ENCODE measurements around the gene KRTAP29-1. TPM values are rescaled to one million over a fixed set of nuclear protein-coding genes. Genes with fewer than 3 reads are reported as not detected.
"Not testable (repeated sequence)": the region's sequence is repeated elsewhere in the genome, so short reads cannot be mapped to it uniquely, and the experiment has no call there.

KRTAP29-1 gene, protein sequence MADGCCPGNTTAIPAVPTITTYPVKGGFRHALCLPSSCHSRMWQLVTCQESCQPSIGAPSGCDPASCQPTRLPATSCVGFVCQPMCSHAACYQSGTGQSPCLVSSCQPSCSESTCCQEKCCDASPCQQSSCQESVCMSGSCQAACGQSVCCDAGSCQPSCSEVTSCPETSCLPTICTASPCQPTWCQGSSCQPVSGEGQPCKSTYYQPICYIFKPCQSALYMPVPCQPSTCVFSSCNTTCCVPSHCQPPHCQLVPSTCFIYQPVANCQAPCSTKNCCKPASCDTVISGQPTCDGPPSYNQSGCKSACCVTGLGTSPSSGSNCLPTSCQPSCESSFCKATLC
- total RNA-seq, result not detected in 2 replicates
- long read RNA-seq, result 0 reads

DNA sequence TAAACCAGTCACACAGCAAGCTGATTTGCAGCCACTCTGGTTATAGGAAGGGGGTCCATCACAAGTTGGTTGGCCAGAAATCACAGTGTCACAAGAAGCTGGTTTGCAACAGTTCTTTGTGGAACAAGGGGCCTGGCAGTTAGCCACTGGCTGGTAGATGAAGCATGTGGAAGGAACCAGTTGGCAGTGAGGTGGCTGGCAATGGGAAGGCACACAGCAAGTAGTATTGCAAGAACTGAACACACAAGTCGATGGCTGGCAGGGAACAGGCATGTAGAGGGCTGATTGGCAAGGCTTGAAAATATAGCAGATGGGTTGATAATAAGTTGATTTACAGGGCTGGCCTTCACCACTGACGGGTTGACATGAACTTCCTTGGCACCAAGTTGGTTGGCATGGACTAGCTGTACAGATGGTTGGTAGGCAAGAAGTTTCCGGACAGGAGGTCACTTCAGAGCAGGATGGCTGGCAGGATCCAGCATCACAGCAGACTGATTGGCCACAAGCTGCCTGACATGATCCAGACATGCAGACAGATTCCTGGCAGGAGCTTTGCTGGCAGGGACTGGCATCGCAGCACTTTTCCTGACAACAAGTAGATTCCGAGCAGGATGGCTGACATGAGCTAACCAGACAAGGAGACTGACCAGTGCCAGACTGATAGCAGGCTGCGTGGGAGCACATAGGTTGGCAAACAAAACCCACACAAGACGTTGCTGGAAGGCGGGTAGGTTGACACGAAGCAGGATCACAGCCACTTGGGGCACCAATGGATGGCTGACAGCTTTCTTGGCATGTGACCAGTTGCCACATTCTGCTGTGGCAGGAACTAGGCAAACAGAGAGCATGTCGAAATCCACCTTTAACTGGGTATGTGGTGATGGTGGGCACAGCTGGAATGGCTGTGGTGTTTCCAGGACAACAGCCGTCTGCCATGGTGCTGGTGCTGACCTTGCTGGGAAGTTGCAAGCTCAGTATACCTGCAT, at the start of gene KRTAP29-1:
KRTAP29-1 (minus strand) TSS at position 936 of the 986 bp plus-strand sequence; CDS start at position 936, 0 bp downstream.
- Mint-ChIP-seq H3K27me3 (peaks cover 9% of the 10 kb centered on the region), H3K9me3 (ENCODE audit: low read depth) (no peaks in the 10 kb centered on the region), H3K36me3 (ENCODE audit: insufficient read depth) (no peaks in the 10 kb centered on the region), H3K4me3 (ENCODE audit: low read depth) (no peak within 1 kb of the TSS), H3K4me1 (ENCODE audit: low read depth) (no peaks in the 10 kb centered on the region), H3K27ac (no peak within 1 kb of the TSS)
- no peak for DNase-seq (ENCODE audit: low spot score, unreplicated experiment)
- TF ChIP-seq, protein P1, sequence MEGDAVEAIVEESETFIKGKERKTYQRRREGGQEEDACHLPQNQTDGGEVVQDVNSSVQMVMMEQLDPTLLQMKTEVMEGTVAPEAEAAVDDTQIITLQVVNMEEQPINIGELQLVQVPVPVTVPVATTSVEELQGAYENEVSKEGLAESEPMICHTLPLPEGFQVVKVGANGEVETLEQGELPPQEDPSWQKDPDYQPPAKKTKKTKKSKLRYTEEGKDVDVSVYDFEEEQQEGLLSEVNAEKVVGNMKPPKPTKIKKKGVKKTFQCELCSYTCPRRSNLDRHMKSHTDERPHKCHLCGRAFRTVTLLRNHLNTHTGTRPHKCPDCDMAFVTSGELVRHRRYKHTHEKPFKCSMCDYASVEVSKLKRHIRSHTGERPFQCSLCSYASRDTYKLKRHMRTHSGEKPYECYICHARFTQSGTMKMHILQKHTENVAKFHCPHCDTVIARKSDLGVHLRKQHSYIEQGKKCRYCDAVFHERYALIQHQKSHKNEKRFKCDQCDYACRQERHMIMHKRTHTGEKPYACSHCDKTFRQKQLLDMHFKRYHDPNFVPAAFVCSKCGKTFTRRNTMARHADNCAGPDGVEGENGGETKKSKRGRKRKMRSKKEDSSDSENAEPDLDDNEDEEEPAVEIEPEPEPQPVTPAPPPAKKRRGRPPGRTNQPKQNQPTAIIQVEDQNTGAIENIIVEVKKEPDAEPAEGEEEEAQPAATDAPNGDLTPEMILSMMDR (IDR thresholded peaks at IDR 0.05; ENCODE audit: unreplicated experiment), result no peak

DNA sequence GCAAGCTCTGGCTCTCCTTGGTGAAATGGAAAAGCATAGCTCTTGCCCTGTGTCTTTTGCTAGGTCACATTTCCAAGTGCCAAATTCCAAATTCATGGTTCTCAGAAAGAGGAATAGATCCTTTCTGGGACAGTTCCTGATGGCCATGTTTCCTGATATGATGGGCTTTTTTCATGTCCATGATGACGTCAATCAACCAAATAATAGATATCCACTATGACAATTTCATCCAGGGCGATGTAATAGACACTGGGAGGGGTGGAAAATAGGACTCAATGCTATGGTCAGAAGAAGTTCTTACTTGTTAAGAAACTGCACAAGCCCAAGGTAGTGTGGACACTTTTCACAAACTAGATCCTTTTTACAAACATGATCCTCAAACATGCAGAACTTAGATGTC, 48.5 kb upstream of the KRTAP29-1 start:
- Mint-ChIP-seq H3K4me1 (ENCODE audit: low read depth) (no peaks in the 10 kb centered on the region), H3K27me3 (peaks cover 13% of the 10 kb centered on the region), H3K4me3 (ENCODE audit: low read depth) (no peak overlapping the region), H3K36me3 (ENCODE audit: insufficient read depth) (no peaks in the 10 kb centered on the region), H3K27ac (no peak overlapping the region), H3K9me3 (ENCODE audit: low read depth) (peaks cover 4% of the 10 kb centered on the region)
- TF ChIP-seq, protein P1 (IDR thresholded peaks at IDR 0.05; ENCODE audit: unreplicated experiment), result no peak
- DNase-seq (ENCODE audit: low spot score, unreplicated experiment), result no peak

DNA sequence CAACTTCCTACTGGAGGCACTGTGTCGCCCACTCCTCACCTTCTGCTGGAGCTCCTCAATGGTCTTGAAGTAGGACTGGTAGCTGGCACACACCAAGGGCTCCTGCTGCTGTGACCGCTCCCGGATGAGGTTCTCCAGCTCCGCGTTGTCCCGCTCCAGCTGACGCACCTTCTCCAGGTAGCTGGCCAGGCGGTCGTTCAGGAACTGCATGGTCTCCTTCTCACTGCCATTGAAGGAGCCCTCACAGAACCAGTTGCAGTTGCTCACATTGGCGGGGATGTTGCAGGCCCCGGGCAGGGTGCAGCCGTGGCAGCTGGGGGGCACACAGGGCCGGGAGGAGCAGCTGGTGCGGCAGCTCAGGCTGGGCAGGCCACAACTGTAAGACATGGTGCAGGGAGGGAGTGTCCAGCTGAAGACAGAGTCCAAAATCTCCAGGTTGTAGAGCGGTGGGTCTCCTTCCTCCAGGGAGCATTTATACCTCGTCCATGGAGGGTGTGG, 47.8 kb upstream of the KRTAP29-1 start, which contains the start of gene KRT33A:
KRT33A (minus strand) TSS at position 448 of the 498 bp plus-strand sequence; CDS start at position 387, 61 bp downstream.
- H3K9me3 Mint-ChIP-seq (ENCODE audit: low read depth); H3K36me3 Mint-ChIP-seq (ENCODE audit: insufficient read depth); H3K4me3 Mint-ChIP-seq (ENCODE audit: low read depth); DNase-seq (ENCODE audit: low spot score, unreplicated experiment); H3K27ac Mint-ChIP-seq; H3K4me1 Mint-ChIP-seq (ENCODE audit: low read depth): not testable (repeated sequence)
- H3K27me3 Mint-ChIP-seq, result peaks cover 13% of the 10 kb centered on the region

DNA sequence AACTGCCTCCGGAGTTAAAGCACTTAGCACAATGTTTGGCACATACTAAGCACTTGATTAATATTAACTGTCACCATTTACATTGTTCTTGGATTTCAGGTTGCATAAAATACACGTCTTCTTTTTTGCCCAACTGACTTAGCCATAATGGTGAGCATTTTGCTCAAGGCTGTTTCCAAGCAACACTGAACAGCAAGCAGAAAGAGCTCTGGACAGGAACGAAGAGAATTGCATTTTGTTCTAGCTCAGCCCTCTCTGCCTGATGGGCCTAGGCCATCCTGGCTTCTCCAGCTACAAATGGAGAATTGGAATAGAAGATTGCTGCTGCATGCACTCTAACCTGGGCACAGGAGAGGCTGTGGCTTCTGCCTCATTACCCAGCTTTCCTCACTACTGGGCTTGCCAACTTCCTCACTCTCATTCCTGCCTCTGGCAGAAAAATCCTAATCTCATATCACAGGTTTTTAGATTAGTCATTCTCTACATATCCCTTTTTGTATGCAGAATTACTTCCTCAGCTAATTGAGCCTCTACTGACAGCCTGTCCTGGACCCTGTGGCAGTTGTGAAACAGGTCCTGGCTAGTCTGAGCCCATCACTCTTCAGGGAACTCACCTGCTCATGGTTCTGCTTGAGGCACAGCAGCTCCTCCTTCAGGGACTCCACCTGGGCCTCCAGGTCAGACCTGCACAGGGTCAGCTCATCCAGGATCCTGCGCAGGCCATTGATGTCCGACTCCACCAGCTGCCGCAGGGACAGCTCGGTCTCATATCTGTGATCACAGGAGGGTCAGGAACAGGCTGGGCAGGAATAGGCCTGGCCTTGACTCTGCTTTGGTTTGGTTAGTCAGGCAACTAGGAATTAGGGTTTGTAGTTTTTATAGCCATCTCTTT, 45.5 kb upstream of the KRTAP29-1 start:
- peaks cover 2% of the 10 kb centered on the region for H3K36me3 Mint-ChIP-seq (ENCODE audit: insufficient read depth)
- no peak overlapping the region for H3K4me3 Mint-ChIP-seq (ENCODE audit: low read depth)
- no peaks in the 10 kb centered on the region for H3K4me1 Mint-ChIP-seq (ENCODE audit: low read depth)
- TF ChIP-seq, protein P1 (IDR thresholded peaks at IDR 0.05; ENCODE audit: unreplicated experiment), result no peak
- H3K27ac Mint-ChIP-seq, result no peak overlapping the region
- peaks cover 4% of the 10 kb centered on the region for H3K9me3 Mint-ChIP-seq (ENCODE audit: low read depth)
- H3K27me3 Mint-ChIP-seq, result peaks cover 13% of the 10 kb centered on the region
- DNase-seq (ENCODE audit: low spot score, unreplicated experiment), result no peak

DNA sequence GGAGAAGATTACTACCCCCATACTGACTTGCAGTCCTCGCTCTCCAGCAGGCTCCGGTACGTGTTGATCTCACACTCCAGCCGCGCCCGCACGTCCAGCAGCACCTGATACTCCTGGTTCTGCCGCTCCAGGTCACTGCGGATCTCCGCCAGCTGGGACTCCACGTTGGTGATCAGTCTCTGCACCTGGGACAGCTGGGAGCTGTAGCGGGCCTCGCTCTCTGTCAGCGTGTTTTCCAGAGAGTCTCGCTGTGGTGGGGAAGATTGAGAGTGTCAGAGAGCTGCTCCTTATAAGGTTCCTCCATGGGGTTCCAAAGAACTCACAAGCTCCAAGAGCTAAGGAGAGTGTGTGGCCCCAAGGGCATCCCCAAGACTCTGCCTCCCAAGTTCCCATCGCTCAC, 43.8 kb upstream of the KRTAP29-1 start:
- H3K9me3 Mint-ChIP-seq (ENCODE audit: low read depth), result peaks cover 18% of the 10 kb centered on the region
- H3K27me3 Mint-ChIP-seq; H3K27ac Mint-ChIP-seq; H3K4me3 Mint-ChIP-seq (ENCODE audit: low read depth); H3K4me1 Mint-ChIP-seq (ENCODE audit: low read depth); DNase-seq (ENCODE audit: low spot score, unreplicated experiment); H3K36me3 Mint-ChIP-seq (ENCODE audit: insufficient read depth): not testable (repeated sequence)
